Occipital lobe (tissue), 2 donors: Measurements from ENCODE around the gene MESP1. TPM values are rescaled to one million over a fixed set of nuclear protein-coding genes. Genes with fewer than 3 reads are reported as not detected.

Experiments used
- DNase-seq: peaks from one replicate; lab custom pipeline; 2025; lab: John Stamatoyannopoulos, UW
- total RNA-seq: library from RNA; depleted of rRNA; stranded (reverse); fragments of >200 nt; gene quantifications from one replicate; pipeline ENCODE4 v1.2.3, GENCODE V29; 2014

Gene MESP1
- total RNA-seq, 1 donor from 2014 or later: 1.6 TPM

DNA sequence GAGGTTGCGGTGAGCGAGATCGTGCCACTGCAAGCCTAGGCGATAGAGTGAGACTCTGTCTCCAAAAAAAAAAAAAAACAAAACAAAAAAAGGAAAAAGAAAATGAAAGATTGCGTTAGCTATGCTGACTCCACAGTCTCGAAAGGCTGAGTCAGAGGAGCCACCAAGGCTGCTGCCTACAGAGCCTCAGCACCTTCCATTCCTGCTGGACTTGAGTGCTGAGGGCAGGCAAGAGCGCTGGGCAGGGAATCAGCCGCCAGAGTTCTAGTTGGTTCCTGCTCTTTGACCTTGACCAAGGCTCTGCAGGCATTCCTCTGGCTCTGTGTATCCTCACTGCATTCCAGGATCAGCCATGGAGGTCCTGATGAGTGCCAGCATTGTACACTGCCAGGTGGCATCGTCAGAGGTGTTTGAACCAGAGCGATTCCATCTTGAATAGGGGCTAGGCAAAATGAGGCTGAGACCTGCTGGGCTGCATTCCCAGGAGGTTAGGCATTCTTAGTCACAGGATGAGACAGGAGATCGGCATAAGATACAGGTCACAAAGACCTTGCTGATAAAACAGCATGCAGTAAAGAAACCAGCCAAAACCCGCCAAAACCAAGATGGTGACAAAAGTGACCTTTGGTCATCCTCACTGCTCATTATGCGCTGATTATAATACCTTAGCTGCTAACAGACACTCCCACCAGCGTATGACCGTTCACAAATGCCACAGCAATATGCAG is 31.0 kb upstream of the MESP1 start:
- no peak for DNase-seq

DNA sequence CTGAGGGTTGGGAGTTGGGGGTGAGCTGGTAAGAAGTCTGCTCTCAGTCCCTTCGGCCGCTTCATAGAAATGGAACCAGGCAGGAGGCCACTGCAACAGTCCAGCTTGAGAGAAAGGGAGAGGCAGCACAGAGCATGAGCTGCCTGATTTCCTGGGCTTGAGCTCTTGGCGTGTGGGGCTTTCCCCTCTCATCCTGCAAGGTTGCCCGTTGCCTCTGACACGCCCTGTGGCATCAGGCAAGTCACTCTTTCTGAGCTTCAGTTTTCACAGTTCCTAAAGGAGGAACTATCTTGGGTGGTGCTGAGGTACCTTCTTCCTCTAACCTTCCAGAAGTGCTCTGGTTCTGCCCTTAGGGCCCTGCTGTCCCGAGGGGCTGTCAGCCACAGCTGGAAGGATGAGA is 30.0 kb upstream of the MESP1 start:
- DNase-seq: no peak

DNA sequence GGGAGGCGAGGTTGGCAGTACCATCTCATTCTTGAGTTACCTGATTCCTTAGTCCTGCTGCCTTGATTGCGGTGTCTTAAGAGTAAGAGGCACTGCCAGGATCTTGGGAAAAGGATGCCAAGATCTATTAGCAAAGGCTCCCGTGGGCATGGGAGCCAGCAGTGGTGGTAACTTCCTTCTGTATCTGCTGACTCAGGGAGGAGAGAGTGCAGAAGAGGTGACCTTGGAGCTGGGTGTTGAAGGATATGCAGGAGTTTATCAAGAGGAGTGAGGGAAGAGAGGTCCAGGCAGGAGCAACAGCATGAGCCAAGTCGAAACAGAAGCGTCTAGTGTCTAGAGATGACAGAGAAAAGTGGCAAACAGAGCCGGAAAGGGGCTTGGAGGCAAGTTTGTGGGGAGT is 29.6 kb upstream of the MESP1 start:
- no peak for DNase-seq

DNA sequence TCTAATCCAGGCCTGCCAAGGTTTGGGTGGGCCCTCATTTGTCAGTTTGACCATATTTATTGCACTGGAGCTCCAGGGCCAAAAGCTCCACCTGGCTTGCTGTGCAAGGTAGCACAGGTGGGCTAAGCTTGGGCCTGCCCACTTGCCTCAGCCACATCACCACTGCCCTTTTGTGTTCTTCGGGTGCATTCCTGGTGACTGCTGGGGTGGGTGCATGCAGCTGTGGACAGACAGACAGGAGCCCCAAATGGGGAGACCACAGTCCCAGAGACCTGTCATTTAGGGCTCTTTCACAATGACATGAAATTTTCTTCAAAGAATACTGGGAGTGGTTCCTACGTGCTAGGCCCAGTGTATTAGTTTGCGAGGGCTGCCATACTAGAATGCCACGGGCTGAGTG is 27.8 kb upstream of the MESP1 start:
- DNase-seq: no peak

DNA sequence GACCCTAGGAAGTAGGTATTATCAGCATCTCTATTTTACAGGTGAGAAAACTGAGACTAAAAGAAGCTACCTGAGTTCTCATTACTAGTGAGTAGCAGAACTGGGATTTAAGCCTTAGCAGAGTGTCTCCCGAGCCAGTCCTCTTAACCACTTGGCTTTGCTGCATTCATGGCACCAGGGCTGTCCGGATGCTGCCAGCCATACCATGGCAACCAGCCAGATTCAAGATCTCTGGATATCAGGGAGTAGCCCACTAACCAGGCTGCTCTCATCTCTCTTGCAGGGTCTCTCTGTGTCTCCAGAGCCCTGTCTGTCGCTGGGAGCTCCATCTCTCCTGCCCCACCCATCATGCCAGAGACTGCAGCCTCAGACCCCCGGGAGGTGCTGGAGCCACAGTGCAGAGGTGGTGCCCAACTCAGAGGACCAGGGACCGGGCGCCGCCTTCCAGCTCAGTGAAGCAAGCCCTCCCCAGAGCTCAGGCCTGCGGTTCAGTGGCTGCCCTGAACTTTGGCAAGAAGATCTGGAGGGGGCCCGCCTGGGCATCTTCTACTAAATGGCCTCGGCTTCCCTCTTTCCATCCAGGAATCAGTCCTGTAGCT is 26.8 kb upstream of the MESP1 start:
- DNase-seq: no peak

DNA sequence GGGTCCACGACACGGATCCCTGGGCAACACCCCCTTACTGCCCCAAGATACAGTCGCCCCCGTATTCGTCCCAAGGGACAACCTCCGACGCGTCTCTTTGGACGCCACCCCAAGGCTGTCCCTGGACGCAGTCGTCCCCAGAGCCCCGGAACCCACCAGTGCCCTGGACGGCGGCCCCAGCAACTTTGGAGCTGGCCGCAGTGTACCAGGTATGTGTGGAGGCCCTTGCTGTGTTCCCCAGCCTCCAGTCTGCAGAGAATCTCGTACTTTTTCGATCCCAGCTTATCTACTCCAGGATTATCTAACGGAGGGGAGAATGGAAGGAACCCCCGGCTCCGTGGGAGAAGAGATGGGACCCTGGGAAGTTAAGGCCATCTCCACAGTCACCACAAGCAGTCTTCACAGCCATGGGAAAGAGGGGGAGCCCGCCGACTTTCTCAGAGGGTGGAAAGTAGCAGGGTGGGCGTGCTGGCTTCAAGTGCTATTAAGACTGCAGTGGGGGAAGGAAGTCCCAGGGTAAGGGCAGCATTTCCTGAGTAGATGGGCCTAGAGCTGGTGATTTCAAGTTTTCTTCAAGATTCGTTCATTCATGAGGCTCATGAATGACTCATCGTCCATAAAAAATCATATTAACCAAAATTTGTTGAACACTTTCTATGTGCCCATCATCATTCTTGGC is 26.2 kb upstream of the MESP1 start:
- no peak for DNase-seq

DNA sequence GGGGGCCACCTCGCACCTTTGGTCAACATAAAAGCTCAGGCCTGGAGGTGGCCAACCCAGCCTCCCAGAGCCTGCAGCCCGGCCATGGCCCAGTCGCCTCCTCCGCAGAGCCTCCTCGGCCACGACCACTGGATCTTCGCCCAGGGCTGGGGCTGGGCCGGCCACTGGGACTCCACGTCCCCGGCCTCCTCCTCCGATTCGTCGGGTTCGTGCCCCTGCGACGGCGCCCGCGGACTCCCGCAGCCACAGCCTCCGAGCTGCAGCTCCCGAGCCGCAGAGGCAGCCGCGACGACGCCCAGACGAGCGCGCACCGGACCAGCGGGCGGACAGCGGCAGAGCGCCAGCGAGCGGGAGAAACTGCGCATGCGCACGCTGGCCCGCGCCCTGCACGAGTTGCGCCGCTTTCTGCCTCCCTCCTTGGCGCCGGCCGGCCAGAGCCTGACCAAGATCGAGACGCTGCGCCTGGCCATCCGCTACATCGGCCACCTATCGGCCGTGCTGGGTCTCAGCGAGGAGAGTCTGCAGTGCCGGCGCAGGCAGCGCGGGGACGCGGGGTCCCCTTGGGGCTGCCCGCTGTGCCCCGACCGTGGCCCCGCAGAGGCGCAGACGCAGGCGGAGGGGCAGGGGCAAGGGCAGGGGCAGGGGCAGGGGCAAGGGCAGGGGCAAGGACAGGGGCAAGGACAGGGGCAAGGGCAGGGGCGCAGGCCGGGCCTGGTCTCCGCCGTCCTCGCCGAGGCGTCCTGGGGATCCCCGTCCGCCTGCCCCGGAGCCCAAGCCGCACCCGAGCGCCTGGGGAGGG is 25.4 kb upstream of the MESP1 start, which contains the start of gene MESP2:
Gene MESP2, plus strand, starts transcription at position 59 of the 799 bp plus-strand sequence. Its CDS starts 26 bp downstream, at position 85.
- DNase-seq: peak; percentile 62

DNA sequence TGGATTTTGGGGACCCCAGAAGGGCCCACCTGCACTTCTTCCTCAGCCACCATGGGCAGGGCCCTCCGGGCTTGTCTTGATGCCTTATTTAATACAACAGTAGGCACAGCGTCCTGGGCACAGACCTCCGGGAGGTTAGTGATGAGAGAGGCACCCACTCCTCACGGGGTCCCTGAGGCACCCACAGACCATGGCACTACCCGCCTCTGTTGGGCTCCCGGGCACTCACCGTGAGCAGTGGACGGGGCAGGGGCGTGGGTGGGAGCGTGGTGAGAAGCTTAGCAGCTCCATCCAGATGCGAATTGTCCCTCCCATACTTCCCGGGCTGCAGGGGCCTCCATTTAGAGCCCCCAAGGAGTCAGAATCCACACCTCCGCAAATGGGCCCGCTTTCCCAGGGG is 24.8 kb upstream of the MESP1 start:
- DNase-seq: no peak

DNA sequence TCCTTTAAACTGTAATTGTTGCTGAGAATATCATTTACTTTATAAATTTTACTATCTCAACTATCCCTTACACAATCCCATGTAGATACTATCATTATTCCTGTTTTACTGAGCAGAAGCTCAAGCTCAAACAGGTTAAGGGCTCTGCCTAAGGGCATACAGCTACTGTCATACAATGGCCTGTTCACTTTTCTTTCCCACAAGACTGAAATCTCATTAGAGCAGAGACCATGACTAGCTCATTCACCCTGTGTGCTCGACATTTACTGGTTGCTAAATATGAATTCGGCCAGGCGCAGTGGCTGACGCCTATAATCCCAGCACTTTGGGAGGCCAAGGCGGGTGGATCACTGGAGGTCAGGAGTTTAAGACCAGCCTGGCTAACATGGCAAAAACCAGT is 23.4 kb upstream of the MESP1 start:
- DNase-seq: no peak

DNA sequence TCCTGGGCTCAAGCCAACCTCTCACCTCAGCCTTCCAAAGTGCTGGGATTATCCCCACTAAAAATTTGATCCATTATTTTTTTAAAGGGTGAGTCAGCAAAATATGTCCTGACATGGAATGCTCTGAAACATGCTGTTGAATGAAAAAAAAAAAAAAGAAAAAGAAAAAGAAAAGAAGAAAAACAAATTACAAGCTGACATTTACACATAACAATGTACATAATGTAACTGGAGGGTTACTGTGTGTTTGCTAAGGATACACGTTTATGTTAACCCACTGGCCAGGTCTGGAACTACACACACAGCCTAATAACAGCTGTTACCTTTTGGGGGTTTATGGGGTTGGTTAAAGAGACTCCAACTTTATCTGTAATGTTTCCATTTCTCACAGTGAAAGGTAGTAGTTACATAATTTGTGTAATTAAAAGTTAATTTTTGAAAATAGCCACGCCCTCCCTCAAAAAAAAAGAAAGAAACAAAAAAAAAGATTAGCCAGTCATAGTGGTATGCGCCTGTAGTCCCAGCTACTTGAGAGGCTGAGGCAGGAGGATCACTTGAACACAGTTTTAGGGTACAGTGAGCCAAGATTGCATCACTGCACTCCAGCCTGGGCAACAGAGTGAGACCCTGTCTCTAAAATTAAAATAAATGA is 22.0 kb upstream of the MESP1 start:
- DNase-seq: no peak

DNA sequence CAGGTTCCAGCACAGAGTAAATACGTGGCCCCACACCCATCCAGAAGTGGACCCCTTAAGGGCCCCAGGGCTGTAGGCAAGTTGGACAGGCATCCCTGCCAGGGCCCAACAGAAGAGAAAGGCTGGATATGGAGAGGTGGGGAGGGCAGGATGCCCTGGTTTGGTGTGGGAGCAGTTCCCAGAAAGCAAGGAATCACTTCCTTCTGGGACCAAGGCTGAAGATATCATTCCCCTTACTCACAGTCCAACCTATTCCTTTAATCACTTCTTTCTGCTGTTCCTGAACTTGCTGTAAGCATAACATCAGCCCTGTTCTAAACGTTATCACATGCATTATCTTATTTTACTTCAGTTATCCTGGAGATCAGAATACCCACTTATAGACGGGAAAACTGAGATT is 19.0 kb upstream of the MESP1 start:
- no peak for DNase-seq

DNA sequence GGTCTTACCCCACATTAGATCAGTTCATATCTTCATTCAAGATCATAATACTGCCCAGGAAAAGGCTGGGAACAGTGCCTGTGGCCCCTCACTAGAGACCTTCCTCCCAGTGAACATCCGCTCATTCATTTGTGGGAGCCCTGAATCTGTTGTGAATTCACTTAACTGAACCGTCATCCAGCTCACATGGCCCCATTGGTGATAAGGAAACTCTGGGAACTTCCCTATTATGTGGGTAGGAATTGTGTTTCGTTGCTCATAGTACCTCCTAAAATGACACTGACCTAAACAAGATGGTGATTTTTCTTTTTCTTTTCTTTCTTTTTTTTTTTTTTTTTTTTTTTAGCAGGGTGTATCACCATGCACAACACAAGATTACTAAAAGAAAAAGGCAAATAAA is 18.3 kb upstream of the MESP1 start:
- DNase-seq: no peak

DNA sequence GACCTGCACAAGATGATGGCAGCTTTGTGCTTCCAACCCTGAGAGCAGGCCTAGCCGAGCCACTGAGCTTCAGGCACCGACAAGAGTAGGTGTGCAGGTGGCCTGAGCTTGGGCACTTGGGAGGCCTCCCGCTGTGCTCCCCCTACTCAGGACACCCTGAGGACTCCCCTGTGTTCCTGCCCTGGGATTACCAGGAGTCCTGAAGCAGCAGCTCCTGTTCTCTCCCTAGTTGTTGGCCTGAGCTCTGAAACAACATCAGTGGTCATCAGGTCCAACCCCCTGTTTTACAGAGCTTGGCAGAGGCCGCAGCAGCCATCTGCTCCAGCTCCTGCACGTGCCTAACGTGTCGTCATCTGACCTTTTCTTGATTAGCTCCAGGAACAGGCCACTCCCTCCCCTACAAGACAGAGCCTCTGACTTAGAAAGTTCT is 17.0 kb upstream of the MESP1 start:
- no peak for DNase-seq

DNA sequence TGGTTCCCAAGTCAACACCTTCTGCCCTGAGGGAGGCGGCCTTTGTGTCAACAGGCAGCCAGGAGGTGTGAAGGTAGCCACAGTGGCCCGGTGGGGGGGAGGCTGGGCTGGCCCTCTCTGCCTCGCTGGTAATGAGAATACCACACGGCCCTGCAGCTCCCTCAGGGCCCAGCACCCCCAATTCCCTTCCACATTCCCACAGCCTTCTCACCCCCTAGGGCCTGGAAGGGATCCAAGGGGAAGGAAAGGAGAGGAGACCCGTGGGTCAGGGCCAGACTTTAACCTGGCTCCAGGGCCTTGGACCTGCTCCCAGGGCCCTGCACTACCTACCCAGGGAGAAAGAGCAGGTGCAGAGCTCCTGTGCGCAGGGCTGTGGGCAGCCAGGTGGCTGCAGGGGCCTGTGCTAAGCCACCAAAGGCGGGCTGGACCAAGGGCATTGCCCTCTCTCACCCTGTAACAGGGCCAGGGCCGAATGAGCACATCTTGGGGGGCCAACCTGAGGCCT is 16.4 kb upstream of the MESP1 start:
- no peak for DNase-seq

DNA sequence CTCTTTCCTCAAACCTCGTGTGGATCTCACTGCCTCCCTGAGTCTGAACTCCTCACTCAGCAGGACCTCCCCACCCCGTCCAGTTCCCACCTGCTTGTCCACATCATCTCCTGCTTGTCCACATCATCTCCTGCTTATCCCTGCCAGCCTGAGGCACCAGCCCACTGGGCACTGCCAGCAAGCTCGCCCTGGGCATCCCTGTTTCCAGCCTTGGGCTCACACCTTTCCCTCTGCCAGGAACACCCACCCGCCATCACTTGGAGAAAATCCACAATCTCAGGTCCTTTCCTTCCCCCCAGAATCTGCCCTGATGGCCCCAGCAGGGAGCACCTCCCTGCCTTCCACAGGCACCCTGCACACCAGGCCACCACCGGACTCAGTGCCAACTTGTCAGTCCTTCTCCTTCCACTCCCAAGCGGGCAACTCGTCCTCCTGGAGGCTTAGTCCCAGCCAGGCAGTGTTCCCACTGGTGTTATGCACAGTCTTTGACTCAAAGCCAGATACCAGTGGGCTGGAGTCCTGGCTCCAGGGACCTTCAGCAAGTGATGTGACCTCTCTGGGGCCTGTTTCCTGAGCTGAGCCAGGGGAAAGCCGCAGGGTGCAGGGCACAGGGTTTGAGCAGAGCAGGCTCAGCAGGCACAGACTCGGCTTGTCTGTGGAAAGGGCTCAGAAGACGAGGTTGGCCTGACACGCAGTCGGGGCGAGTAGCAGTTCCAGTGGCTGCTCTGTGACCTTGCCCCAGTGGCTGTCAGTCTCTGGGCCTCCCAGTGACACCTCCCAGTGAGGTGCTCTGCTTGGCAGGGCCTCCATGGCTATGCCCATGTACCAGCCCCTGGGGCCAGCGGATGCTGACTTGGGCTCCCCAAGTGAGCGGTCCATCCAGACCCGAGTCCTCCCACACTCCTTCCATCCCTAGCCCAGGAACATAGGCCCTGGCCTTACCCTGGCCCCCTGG is 15.6 kb upstream of the MESP1 start:
- DNase-seq: no peak

DNA sequence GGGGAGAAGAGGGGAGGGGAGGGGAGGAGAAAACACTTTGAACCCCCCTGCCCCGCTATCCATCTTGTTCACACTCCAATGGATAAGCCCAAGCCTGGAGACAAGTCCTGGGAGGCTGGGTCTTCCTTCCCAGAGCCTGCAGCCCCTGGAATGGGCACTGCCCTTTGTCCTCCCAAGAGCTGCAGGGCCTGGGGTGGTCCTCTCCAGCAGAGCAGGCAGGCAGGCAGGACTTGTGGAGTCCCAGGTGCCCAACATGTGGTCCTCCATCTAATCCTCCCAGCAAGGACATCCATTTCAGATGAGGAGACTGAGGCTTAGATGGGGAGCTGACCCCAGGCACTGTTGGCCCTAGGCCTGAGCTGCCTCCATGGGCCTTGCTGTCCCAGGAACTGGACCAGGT is 14.6 kb upstream of the MESP1 start:
- DNase-seq: no peak

DNA sequence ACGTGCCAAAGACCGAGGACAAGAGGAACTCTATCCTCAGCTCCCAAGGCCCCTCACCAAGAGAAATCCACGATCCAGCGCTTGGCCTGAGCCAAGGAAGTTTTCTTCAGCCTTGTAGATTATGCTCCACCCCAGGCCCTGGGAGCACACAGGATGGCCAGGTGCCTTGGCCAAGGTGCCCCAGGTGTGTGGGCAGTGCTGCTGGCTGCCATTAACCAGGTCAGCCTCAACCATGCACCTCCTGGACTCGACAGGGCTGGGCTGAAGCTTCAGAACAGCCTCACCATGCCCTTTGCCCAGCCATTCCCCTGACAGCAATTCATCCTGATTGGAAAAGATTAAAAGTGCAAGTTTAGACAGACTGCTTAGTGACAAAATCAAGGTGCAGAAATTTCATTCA is 10.9 kb upstream of the MESP1 start:
- no peak for DNase-seq

DNA sequence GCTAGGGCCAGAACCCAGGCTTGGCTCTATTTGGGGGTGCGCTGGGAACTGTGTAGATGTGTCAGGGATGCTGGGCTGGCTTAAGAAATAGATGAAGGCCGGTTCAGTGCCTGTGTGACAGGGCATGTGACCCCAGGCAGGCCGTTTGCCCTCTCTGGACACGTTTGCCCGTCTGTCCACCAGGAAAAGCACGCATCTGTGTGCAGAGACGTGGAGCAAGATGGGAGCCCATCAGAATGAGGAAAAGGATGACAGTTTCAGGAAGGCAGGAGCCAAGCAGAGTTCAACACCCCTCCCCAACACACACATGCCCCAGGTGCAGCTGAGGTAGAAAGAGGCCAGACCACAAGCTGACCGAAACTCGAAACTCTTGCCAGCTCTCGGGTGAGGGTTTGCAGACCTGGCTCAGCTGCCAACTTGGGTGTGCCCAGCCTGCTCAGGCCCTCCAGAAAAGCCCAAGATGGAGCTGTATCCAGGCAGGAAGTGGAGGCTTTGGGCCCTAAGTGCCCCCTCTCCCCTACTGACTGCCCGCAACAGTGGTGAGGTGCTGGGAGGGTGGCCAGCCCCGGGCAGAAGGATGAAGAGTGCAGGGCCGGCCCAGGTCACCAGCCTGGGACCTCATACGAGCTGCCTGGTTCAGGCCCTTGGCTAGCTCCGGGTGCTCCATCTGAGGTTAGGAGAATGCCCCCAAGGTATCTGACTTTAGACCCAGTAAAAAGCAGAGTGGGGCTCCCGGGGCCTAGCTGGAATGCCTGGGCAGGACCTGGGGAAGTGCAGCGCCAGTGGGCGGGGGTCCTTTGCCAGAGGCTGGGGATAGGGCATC is 10.2 kb upstream of the MESP1 start:
- DNase-seq: no peak
